H1 (cell line): ENCODE results near the gene DCAF6. TPM values are rescaled to one million over a fixed set of nuclear protein-coding genes. Genes with fewer than 3 reads are reported as not detected.

ENCODE experiments used
- CTCF ChIA-PET: fragments of 300-600 bp; sonication (Branson Sonifier 250); formaldehyde crosslinking; loops from one replicate; lab custom pipeline; 2021; ENCODE audit not compliant: partially characterized antibody; lab: Charles Lee
- POLR2A ChIA-PET: fragments of 300-600 bp; sonication (Branson Sonifier 250); formaldehyde crosslinking; loops from one replicate; lab custom pipeline; 2021; ENCODE audit warnings: inconsistent platforms; ENCODE audit not compliant: partially characterized antibody; lab: Charles Lee
- DNase-seq, 2 experiments: peaks; one replicate each; pipeline versions ENCODE4 v3.0.0 to v3.0.0-alpha.2; 2010 to 2022; ENCODE audit warnings: low spot score in 2 of 2, low read depth in 1 of 2, mixed read lengths in 1 of 2
- FAIRE-seq: peaks from 2 replicates; lab custom pipeline; 2011; peaks lifted over from hg19 to GRCh38; lab: Jason Lieb, UNC
- H2AFZ ChIP-seq: 2 replicates; pipeline ENCODE4 v1.8.1; 2012; ENCODE audit warnings: low read length, inconsistent platforms
- H2AK5ac ChIP-seq: 2 replicates; pipeline ENCODE4 v1.6.1; 2013; ENCODE audit warnings: low read depth, low read length
- H2BK120ac ChIP-seq: replicated peaks from 2 replicates; pipeline ENCODE3; 2013; ENCODE audit warnings: low read depth, low read length, inconsistent platforms
- H2BK12ac ChIP-seq: 2 replicates; pipeline ENCODE4 v1.6.1; 2013; ENCODE audit warnings: low read depth, low read length
- H2BK15ac ChIP-seq: 2 replicates; pipeline ENCODE4 v1.6.1; 2013; ENCODE audit warnings: low read length
- H2BK20ac ChIP-seq: 2 replicates; pipeline ENCODE4 v1.6.1; 2013; ENCODE audit warnings: low read length
- H2BK5ac ChIP-seq: 2 replicates; pipeline ENCODE4 v1.6.1; 2013; ENCODE audit warnings: low read depth, low read length
- H3K14ac ChIP-seq: 2 replicates; pipeline ENCODE4 v1.6.1; 2013; ENCODE audit warnings: inconsistent platforms; ENCODE audit not compliant: insufficient read length
- H3K18ac ChIP-seq: 2 replicates; pipeline ENCODE4 v1.6.1; 2013; ENCODE audit warnings: low read length; ENCODE audit errors: extremely low read depth
- H3K23ac ChIP-seq: 2 replicates; pipeline ENCODE4 v1.6.1; 2013; ENCODE audit warnings: inconsistent platforms; ENCODE audit not compliant: insufficient read length
- H3K23me2 ChIP-seq: 2 replicates; pipeline ENCODE4 v1.6.1; 2013; ENCODE audit warnings: low read depth, low read length
- H3K27ac ChIP-seq: 2 replicates; pipeline ENCODE4 v1.6.1; 2011; ENCODE audit warnings: low read depth, low read length, inconsistent platforms
- H3K27me3 ChIP-seq, 4 experiments: replicated peaks in 1 of 4; 1 replicate in 1 of 4; 2 replicates in 3 of 4; pipeline versions ENCODE4 v1.6.1 to v1.8.1; 2011 to 2013; ENCODE audit warnings: low read length in 3 of 4, mild to moderate bottlenecking in 3 of 4, inconsistent platforms in 2 of 4, mixed read lengths in 2 of 4, moderate library complexity in 1 of 4; ENCODE audit not compliant: control insufficient read depth in 3 of 4, insufficient read depth in 3 of 4; ENCODE audit errors: extremely low read depth in 1 of 4
- H3K36me3 ChIP-seq, 4 experiments: 2 replicates each; pipeline versions ENCODE4 v1.6.1 to v1.8.1; 2011 to 2013; ENCODE audit warnings: mild to moderate bottlenecking in 4 of 4, low read length in 3 of 4, moderate library complexity in 2 of 4, control low read depth in 1 of 4, inconsistent platforms in 1 of 4; ENCODE audit not compliant: insufficient read depth in 4 of 4, control insufficient read depth in 2 of 4
- H3K4ac ChIP-seq: replicated peaks from 2 replicates; pipeline ENCODE3; 2013; ENCODE audit warnings: low read length, low read depth, mixed read lengths, inconsistent platforms; ENCODE audit not compliant: insufficient read length
- H3K4me1 ChIP-seq, 4 experiments: replicated peaks in 1 of 4; 1 replicate in 1 of 4; 2 replicates in 3 of 4; pipeline versions ENCODE4 v1.6.1 to v1.8.1; 2011 to 2013; ENCODE audit warnings: low read length in 3 of 4, inconsistent platforms in 2 of 4, mixed read lengths in 1 of 4; ENCODE audit not compliant: insufficient read depth in 4 of 4, control insufficient read depth in 3 of 4
- H3K4me2 ChIP-seq, 2 experiments: 2 replicates each; pipeline versions ENCODE4 v1.6.1 to v1.8.1; 2011 to 2013; ENCODE audit warnings: low read depth in 2 of 2, low read length in 2 of 2, control low read depth in 1 of 2, inconsistent platforms in 1 of 2, mild to moderate bottlenecking in 1 of 2; ENCODE audit not compliant: insufficient read depth in 1 of 2
- H3K4me3 ChIP-seq, 4 experiments: fragments of 200-600, 300-600 bp in 1 of 4; sonication (generic), shearing (Covaris generic), sonication (Bioruptor Twin) in 1 of 4; 2 replicates each; pipeline versions ENCODE4 v1.5.1 to v1.8.1; 2011 to 2016; ENCODE audit warnings: low read length in 4 of 4, low read depth in 3 of 4, control low read depth in 2 of 4, inconsistent platforms in 2 of 4, mild to moderate bottlenecking in 2 of 4, mixed read lengths in 1 of 4, moderate library complexity in 1 of 4; ENCODE audit not compliant: insufficient read depth in 2 of 4; ENCODE audit errors: extremely low read depth in 1 of 4
- H3K56ac ChIP-seq: replicated peaks from 2 replicates; pipeline ENCODE3; 2013; ENCODE audit warnings: low read depth, mild to moderate bottlenecking, mixed read lengths, low read length, inconsistent platforms; ENCODE audit not compliant: insufficient read length
- H3K79me1 ChIP-seq: 2 replicates; pipeline ENCODE4 v1.6.1; 2013; ENCODE audit warnings: low read depth, low read length, control low read depth
- H3K79me2 ChIP-seq, 2 experiments: 2 replicates each; pipeline versions ENCODE4 v1.6.1 to v1.8.1; 2012 to 2013; ENCODE audit warnings: low read length in 2 of 2, mild to moderate bottlenecking in 2 of 2, inconsistent platforms in 1 of 2; ENCODE audit not compliant: insufficient read depth in 2 of 2, control insufficient read depth in 1 of 2
- H3K9ac ChIP-seq, 4 experiments: replicated peaks in 1 of 4; 1 replicate in 1 of 4; 2 replicates in 3 of 4; pipeline versions ENCODE4 v1.6.1 to v1.8.1; 2011 to 2013; ENCODE audit warnings: low read depth in 3 of 4, low read length in 3 of 4, control low read depth in 2 of 4, mild to moderate bottlenecking in 2 of 4, moderate library complexity in 2 of 4, inconsistent platforms in 1 of 4; ENCODE audit errors: extremely low read depth in 1 of 4
- H3K9me3 ChIP-seq, 2 experiments: 2 replicates each; pipeline versions ENCODE4 v1.6.1 to v1.8.1; 2012 to 2013; ENCODE audit warnings: mild to moderate bottlenecking in 2 of 2, moderate library complexity in 2 of 2, control low read depth in 1 of 2, inconsistent platforms in 1 of 2, low read depth in 1 of 2, low read length in 1 of 2, mixed read lengths in 1 of 2; ENCODE audit not compliant: insufficient read depth in 2 of 2
- H4K20me1 ChIP-seq, 2 experiments: replicated peaks in 1 of 2; 2 replicates each; pipeline versions ENCODE3 to v1.8.1; 2011 to 2013; ENCODE audit warnings: inconsistent platforms in 2 of 2, low read length in 2 of 2, mild to moderate bottlenecking in 1 of 2; ENCODE audit not compliant: insufficient read depth in 2 of 2, control insufficient read depth in 1 of 2
- H4K5ac ChIP-seq: 2 replicates; pipeline ENCODE4 v1.6.1; 2013; ENCODE audit warnings: low read length, low read depth, mixed read lengths, inconsistent platforms; ENCODE audit not compliant: insufficient read length
- H4K8ac ChIP-seq: 2 replicates; pipeline ENCODE4 v1.8.0; 2013; ENCODE audit warnings: mild to moderate bottlenecking, moderate library complexity, low read length, inconsistent platforms; ENCODE audit not compliant: insufficient read depth; ENCODE audit errors: extremely low read depth
- H4K91ac ChIP-seq: replicated peaks from 2 replicates; pipeline ENCODE3; 2013; ENCODE audit warnings: low read length, mixed read lengths, inconsistent platforms; ENCODE audit not compliant: insufficient read length
- BACH1 ChIP-seq: IDR thresholded peaks from 2 replicates; pipeline ENCODE4 v1.6.1; 2012; ENCODE audit warnings: low read length, improper control_type of control experiment
- CEBPB ChIP-seq: IDR thresholded peaks from 2 replicates; pipeline ENCODE4 v1.6.1; 2012; ENCODE audit warnings: low read depth, low read length
- GABPA ChIP-seq: IDR thresholded peaks from 2 replicates; pipeline ENCODE4 v1.6.1; 2011; ENCODE audit warnings: mild to moderate bottlenecking, low read length, moderate library complexity, borderline replicate concordance; ENCODE audit not compliant: insufficient read depth
- GTF2F1 ChIP-seq: IDR thresholded peaks from 2 replicates; pipeline ENCODE4 v1.6.1; 2012; ENCODE audit warnings: low read depth, low read length, improper control_type of control experiment, borderline replicate concordance
- MAX ChIP-seq: IDR thresholded peaks from 2 replicates; pipeline ENCODE4 v1.6.1; 2012; ENCODE audit warnings: inconsistent platforms
- NRF1 ChIP-seq: IDR thresholded peaks from 2 replicates; pipeline ENCODE4 v1.6.1; 2011; ENCODE audit warnings: mild to moderate bottlenecking, low read depth, low read length, improper control_type of control experiment
- PHF8 ChIP-seq: fragments of 200-600 bp; sonication (generic); conservative IDR thresholded peaks from 2 replicates; pipeline ENCODE4 v1.7.1; 2012; ENCODE audit warnings: low read depth, mild to moderate bottlenecking, inconsistent platforms, low read length, moderate library complexity
- POLR2A ChIP-seq, 2 experiments: IDR thresholded peaks; 1 replicate in 1 of 2; 2 replicates in 1 of 2; pipeline ENCODE4 v1.6.1; 2011; ENCODE audit warnings: low read depth in 2 of 2, low read length in 2 of 2, mild to moderate bottlenecking in 2 of 2; ENCODE audit errors: control extremely low read depth in 1 of 2
- POLR2AphosphoS5 ChIP-seq: IDR thresholded peaks from 2 replicates; pipeline ENCODE4 v1.6.1; 2011; ENCODE audit warnings: low read depth, low read length
- SP1 ChIP-seq: IDR thresholded peaks from 2 replicates; pipeline ENCODE4 v1.6.1; 2011; ENCODE audit warnings: low read depth, low read length
- SRF ChIP-seq: IDR thresholded peaks from 2 replicates; pipeline ENCODE4 v1.6.1; 2011; ENCODE audit warnings: mild to moderate bottlenecking, low read depth, low read length, moderate library complexity
- TAF7 ChIP-seq: optimal IDR thresholded peaks from 2 replicates; pipeline ENCODE3; 2011; ENCODE audit warnings: low read depth, mild to moderate bottlenecking, inconsistent platforms, low read length, moderate library complexity, borderline replicate concordance
- USF2 ChIP-seq: IDR thresholded peaks from 2 replicates; pipeline ENCODE4 v1.6.1; 2011; ENCODE audit warnings: low read length, improper control_type of control experiment
- WGBS, 2 experiments: shearing (Covaris generic) in 1 of 2; methylation state at CpG; one replicate each; pipeline versions ENCODE4 v1.1.6 to v1.1.7; 2013 to 2015; ENCODE audit warnings: low lambda C conversion rate in 2 of 2, mixed read lengths in 2 of 2, inconsistent platforms in 1 of 2, low coverage in 1 of 2, missing lambda C conversion rate in 1 of 2; ENCODE audit not compliant: insufficient replicate concordance in 2 of 2, insufficient coverage in 1 of 2, insufficient read length in 1 of 2; ENCODE audit errors: extremely low coverage in 1 of 2, missing lambda C conversion rate in 1 of 2; 5-methylcytosine and 5-hydroxymethylcytosine counted together
- polyA plus RNA-seq, 7 experiments: library from polyadenylated mRNA; depleted of rRNA in 3 of 7; stranded (reverse) in 5 of 7; unstranded in 2 of 7; fragments of >200 nt in 5 of 7; fragments of 200-250 nt in 2 of 7; gene quantifications; 1 replicate in 5 of 7; 2 replicates in 1 of 7; 4 replicates in 1 of 7; pipeline versions ENCODE4 v1.2.1 to v1.2.3, GENCODE V29; 2011 to 2013; ENCODE audit warnings: missing spikeins in 2 of 7, mixed read lengths in 2 of 7
- total RNA-seq: library from RNA; stranded (reverse); fragmentation: NEBNext Ultra II Directional; extraction: Animal tissue kit (Norgen Biotek cat#: 25700); gene quantifications from 2 replicates; pipeline ENCODE4 v1.2.1, GENCODE V29; 2021

The DCAF6 gene
- total and polyA plus RNA-seq, 2 of the 8 experiments (the other 6 are each of a cell fraction or from before 2014, with no cell fraction given): 12.3 to 17.4 TPM

GRCh38 chr1:168091063-168091462 lies 154.6 kb downstream of the DCAF6 start:
- no peak overlapping the region for H3K4me2 ChIP-seq
- H3K27ac ChIP-seq: no peak overlapping the region
- no peak overlapping the region for H3K23ac ChIP-seq
- ChIA-PET POLR2A (interaction anchor here (1.2 to 1.8 kb wide), 2 partner anchors 7 to 10 kb away, joined by 3 to 4 read pairs; no protein-coding TSS in a partner anchor), CTCF (interaction anchor here (1.0 to 6.1 kb wide), 3 partner anchors 9 to 144 kb away, joined by 3 to 75 read pairs (median 20); no protein-coding TSS in a partner anchor)
- H3K56ac ChIP-seq: no peak overlapping the region
- H4K91ac ChIP-seq: no peak overlapping the region
- FAIRE-seq (no peak), DNase-seq (peak in 1 of 2 experiments; percentile 30)
- H3K27me3 ChIP-seq: no peaks in the 10 kb centered on the region
- no peaks in the 10 kb centered on the region for H3K9me3 ChIP-seq
- H3K23me2 ChIP-seq: no peaks in the 10 kb centered on the region
- H3K79me2 ChIP-seq: no peaks in the 10 kb centered on the region
- H2BK12ac ChIP-seq: no peak overlapping the region
- no peak overlapping the region for H3K4me3 ChIP-seq
- H4K20me1 ChIP-seq: peaks cover 0 to 3% of the 10 kb centered on the region in 2 experiments
- H2BK15ac ChIP-seq: no peak overlapping the region
- H3K36me3 ChIP-seq: 0 out of 8 replicates have a peak, but pooled peaks cover 0 to 2% (median 0%) of the 10 kb centered on the region in 4 experiments
- H2BK20ac ChIP-seq: no peak overlapping the region
- no peak overlapping the region for H4K5ac ChIP-seq
- H3K9ac ChIP-seq: no peak overlapping the region
- no peak overlapping the region for H4K8ac ChIP-seq
- peaks cover 0 to 3% (median 0%) of the 10 kb centered on the region in 4 experiments; a peak in 1 of 7 replicates for H3K4me1 ChIP-seq
- H3K79me1 ChIP-seq: no peaks in the 10 kb centered on the region
- H2AFZ ChIP-seq: no peak overlapping the region
- H2BK120ac ChIP-seq: no peak overlapping the region
- no peak overlapping the region for H3K4ac ChIP-seq
- 94% methylated on average over 7 of the region's 9 CpGs; no CpG with 5 or more reads in 1 of the 2 experiments for WGBS, 2 experiments
- H2BK5ac ChIP-seq: no peak overlapping the region
- no peak overlapping the region for H3K18ac ChIP-seq
- no peak overlapping the region for H3K14ac ChIP-seq
- H2AK5ac ChIP-seq: no peak overlapping the region
- TF ChIP-seq USF2: no peak
- TF ChIP-seq PHF8: no peak
- no peak for TF ChIP-seq SRF
- no peak for TF ChIP-seq GABPA
- TF ChIP-seq BACH1: no peak
- TF ChIP-seq CEBPB: no peak
- TF ChIP-seq TAF7: no peak
- no peak for TF ChIP-seq GTF2F1
- no peak for TF ChIP-seq POLR2A (IDR thresholded peaks at IDR 0.05; ENCODE audit: control extremely low read depth in 1 of 2, low read depth in 2 of 2, low read length in 2 of 2)
- TF ChIP-seq POLR2AphosphoS5: no peak
- no peak for TF ChIP-seq MAX
- TF ChIP-seq NRF1: no peak
- no peak for TF ChIP-seq SP1
